NCI-H1694 (cell line): Measurements from ENCODE around the gene TMEM91.

ENCODE experiments used
- DNase-seq: peaks from one replicate; lab custom pipeline; 2025; lab: John Stamatoyannopoulos, UW

TMEM91 gene

GRCh38 chr19:41431426-41432386 is 55.4 kb downstream of the TMEM91 start:
- no peak for DNase-seq

GRCh38 chr19:41433171-41433570 is 56.8 kb downstream of the TMEM91 start:
- no peak for DNase-seq
